ENCODE measurements around the gene MYO1F.
"Not testable (repeated sequence)": the region's sequence is repeated elsewhere in the genome, so short reads cannot be mapped to it uniquely, and the experiment has no call there.

Gene MYO1F

DNA sequence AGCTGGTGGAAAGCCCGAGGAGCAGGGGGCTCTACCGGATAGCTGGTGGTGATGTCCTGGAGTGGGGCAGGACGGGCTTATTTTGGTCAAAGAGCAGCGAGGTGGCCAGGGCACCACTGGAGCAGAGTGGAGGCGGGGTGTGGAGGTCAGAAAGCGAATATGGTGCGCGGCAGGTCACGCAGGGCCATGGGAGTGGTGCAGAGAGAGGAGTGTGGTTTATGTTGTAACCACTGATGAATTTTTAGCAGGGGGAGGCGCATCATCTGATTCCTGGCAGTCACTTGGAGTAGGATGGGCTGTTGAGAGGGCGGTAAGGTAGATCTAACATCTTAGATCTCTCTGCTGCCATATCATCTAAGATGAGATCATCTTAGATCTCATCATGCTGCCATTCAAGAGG, 61.9 kb downstream of the MYO1F start:
- TF ChIP-seq, protein P1, sequence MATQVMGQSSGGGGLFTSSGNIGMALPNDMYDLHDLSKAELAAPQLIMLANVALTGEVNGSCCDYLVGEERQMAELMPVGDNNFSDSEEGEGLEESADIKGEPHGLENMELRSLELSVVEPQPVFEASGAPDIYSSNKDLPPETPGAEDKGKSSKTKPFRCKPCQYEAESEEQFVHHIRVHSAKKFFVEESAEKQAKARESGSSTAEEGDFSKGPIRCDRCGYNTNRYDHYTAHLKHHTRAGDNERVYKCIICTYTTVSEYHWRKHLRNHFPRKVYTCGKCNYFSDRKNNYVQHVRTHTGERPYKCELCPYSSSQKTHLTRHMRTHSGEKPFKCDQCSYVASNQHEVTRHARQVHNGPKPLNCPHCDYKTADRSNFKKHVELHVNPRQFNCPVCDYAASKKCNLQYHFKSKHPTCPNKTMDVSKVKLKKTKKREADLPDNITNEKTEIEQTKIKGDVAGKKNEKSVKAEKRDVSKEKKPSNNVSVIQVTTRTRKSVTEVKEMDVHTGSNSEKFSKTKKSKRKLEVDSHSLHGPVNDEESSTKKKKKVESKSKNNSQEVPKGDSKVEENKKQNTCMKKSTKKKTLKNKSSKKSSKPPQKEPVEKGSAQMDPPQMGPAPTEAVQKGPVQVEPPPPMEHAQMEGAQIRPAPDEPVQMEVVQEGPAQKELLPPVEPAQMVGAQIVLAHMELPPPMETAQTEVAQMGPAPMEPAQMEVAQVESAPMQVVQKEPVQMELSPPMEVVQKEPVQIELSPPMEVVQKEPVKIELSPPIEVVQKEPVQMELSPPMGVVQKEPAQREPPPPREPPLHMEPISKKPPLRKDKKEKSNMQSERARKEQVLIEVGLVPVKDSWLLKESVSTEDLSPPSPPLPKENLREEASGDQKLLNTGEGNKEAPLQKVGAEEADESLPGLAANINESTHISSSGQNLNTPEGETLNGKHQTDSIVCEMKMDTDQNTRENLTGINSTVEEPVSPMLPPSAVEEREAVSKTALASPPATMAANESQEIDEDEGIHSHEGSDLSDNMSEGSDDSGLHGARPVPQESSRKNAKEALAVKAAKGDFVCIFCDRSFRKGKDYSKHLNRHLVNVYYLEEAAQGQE (IDR thresholded peaks at IDR 0.05; ENCODE audit: insufficient replicate concordance, low read depth): no peak
- TF ChIP-seq SPI1 (IDR thresholded peaks at IDR 0.05; ENCODE audit: borderline replicate concordance, low read depth) (no peak), GABPA (IDR thresholded peaks at IDR 0.05; ENCODE audit: low read depth) (no peak), POLR2AphosphoS5 (IDR thresholded peaks at IDR 0.05; ENCODE audit: low read depth) (peak; percentile 48; the same call in 1 of the 2 replicates)
- TF ChIP-seq, protein P2, sequence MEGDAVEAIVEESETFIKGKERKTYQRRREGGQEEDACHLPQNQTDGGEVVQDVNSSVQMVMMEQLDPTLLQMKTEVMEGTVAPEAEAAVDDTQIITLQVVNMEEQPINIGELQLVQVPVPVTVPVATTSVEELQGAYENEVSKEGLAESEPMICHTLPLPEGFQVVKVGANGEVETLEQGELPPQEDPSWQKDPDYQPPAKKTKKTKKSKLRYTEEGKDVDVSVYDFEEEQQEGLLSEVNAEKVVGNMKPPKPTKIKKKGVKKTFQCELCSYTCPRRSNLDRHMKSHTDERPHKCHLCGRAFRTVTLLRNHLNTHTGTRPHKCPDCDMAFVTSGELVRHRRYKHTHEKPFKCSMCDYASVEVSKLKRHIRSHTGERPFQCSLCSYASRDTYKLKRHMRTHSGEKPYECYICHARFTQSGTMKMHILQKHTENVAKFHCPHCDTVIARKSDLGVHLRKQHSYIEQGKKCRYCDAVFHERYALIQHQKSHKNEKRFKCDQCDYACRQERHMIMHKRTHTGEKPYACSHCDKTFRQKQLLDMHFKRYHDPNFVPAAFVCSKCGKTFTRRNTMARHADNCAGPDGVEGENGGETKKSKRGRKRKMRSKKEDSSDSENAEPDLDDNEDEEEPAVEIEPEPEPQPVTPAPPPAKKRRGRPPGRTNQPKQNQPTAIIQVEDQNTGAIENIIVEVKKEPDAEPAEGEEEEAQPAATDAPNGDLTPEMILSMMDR (IDR thresholded peaks at IDR 0.05; ENCODE audit: insufficient read depth, low read length): no peak
- Histone ChIP-seq H3K27ac (replicated peaks) (peak overlapping the region; percentile 92), H3K27me3 (ENCODE audit: insufficient read depth, poor library complexity, severe bottlenecking) (no peaks in the 10 kb centered on the region), H3K4me3 (replicated peaks; ENCODE audit: insufficient read depth, low read length) (no peak overlapping the region)
- peak; percentile 85 to 92 for DNase-seq (ENCODE audit: low read depth in 1 of 2, low spot score in 1 of 2)

DNA sequence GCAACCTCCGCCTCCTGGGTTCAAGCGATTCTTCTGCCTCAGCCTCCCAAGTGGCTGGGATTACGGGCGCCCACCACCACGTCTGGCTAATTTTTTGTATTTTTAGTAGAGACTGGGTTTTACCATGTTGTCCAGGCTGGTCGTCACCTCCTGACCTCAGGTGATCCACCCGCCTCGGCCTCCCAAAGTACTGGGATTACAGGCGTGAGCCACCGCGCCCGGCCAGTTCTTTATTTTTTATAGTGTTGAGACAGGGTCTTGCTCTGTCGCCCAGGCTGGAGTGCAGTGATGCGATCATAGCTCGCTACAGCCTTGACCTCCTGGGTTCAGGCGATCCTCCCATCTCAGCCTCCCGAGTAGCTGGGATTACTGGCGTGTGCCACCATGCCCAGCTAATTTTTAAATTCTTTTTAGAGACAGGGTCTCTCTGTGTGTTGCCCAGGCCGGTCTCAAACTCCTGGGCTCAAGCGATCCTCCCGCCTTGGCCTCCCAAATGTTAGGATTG, 62.7 kb downstream of the MYO1F start:
- H3K27ac ChIP-seq (replicated peaks): peak overlapping the region; percentile 92
- peak overlapping the region; percentile 49; the same call in 1 of the 2 replicates for H3K4me3 ChIP-seq (replicated peaks; ENCODE audit: insufficient read depth, low read length)
- H3K27me3 ChIP-seq (ENCODE audit: insufficient read depth, poor library complexity, severe bottlenecking); DNase-seq (ENCODE audit: low read depth in 1 of 2, low spot score in 1 of 2): not testable (repeated sequence)

DNA sequence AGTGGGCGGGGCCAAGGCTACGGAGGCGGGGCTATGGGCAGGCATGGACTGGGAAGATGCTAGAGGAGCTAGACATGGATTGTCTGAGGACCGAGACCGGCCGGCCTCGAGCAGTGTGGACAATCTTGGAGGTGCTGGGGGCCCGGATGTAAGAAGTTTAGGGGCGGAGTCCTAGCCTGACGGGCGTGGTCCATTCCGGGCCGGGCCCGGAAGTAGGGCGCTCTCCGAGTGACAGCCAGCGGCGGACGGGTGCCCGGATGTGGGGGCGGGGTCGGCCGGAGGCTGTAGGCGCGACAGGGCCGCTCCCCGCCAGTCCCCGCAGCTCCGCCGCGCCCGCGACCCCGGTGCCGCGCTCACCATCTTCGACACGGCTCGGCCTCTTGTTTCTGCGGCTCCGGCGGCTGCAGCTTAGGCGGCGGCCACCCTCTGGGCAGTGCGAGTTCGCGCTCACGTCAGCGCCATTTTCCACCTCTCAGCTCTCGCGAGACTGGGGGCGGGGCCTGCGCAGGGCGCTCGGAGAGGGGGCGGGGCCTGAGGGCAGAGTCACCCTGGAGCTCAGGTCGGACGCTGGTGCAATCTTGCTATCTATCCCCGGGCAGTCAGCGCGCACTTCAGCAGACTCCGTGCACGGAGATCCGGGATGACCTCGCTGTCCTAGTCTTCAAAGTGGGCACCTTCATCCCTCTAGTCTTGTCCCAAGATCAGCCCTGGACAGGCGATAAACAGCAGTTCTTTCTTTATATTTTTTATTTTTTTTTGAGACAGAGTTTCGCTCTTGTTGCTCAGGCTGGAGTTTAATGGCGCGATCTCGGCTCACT, 63.3 kb downstream of the MYO1F start, which contains the start of gene ZNF414:
TSS of gene ZNF414 (minus strand) at position 481 of the 818 bp plus-strand sequence. CDS start at position 360, 121 bp downstream.
- Histone ChIP-seq H3K4me3 (replicated peaks; ENCODE audit: insufficient read depth, low read length) (peak within 1 kb of the TSS; percentile 49), H3K27me3 (ENCODE audit: insufficient read depth, poor library complexity, severe bottlenecking) (no peaks in the 10 kb centered on the region), H3K27ac (replicated peaks) (peak within 1 kb of the TSS; percentile 92)
- peak; percentile 94 to 98 for DNase-seq (ENCODE audit: low read depth in 1 of 2, low spot score in 1 of 2)
- TF ChIP-seq SPI1 (IDR thresholded peaks at IDR 0.05; ENCODE audit: borderline replicate concordance, low read depth) (no peak), GABPA (IDR thresholded peaks at IDR 0.05; ENCODE audit: low read depth) (peak; percentile 68), POLR2AphosphoS5 (IDR thresholded peaks at IDR 0.05; ENCODE audit: low read depth) (peak; percentile 82)
- TF ChIP-seq, protein P1 (IDR thresholded peaks at IDR 0.05; ENCODE audit: insufficient replicate concordance, low read depth): peak; percentile 63
- TF ChIP-seq, protein P2 (IDR thresholded peaks at IDR 0.05; ENCODE audit: insufficient read depth, low read length): no peak

DNA sequence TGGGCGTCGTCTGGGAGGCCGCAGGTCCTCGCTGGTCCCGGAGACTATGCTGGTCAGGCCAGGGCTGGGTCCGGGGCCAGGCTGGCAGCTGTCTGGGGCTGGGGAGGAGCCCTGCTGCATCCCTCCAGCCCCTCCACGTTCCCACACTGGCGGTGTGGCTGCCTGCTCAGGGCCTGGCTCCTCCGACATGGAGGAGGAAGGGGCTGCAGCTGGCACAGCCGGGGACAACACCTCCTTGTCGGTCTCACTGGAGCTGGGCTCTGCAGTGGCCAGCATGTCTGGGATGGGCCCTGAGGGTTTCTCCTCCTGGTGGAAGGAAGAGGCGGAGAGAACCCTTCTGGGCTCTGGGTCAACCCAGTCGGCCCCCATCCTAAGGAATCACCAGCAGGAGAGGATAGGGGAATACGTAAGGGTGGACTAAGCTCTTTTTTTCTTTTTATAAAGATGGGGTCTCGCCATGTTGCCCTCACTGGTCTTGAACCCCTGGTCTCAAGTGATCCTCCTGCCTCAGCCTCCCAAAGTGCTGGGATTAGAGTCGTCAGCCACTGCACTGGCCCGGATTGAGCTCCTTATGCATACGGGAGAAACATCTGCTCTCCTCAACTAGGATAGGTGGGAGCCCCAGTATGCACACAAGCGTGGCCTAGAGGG, 64.1 kb downstream of the MYO1F start:
- no peak for DNase-seq (ENCODE audit: low read depth in 1 of 2, low spot score in 1 of 2)
- Histone ChIP-seq H3K27ac (replicated peaks) (peak overlapping the region; percentile 92), H3K4me3 (replicated peaks; ENCODE audit: insufficient read depth, low read length) (peak overlapping the region; percentile 49), H3K27me3 (ENCODE audit: insufficient read depth, poor library complexity, severe bottlenecking) (no peaks in the 10 kb centered on the region)
- TF ChIP-seq, protein P2 (IDR thresholded peaks at IDR 0.05; ENCODE audit: insufficient read depth, low read length): no peak
- TF ChIP-seq POLR2AphosphoS5 (IDR thresholded peaks at IDR 0.05; ENCODE audit: low read depth) (no peak), SPI1 (IDR thresholded peaks at IDR 0.05; ENCODE audit: borderline replicate concordance, low read depth) (no peak), GABPA (IDR thresholded peaks at IDR 0.05; ENCODE audit: low read depth) (no peak)
- TF ChIP-seq, protein P1 (IDR thresholded peaks at IDR 0.05; ENCODE audit: insufficient replicate concordance, low read depth): no peak
